MCF 10A (cell line): ENCODE results near the gene PPP2R2C. TPM values are rescaled to one million over a fixed set of nuclear protein-coding genes. Genes with fewer than 3 reads are reported as not detected.
A peak's percentile ranks its signal among the peaks of the same experiment; 100 is the strongest.

Experiments
- BruUV-seq: library from RNA; stranded (reverse); fragments of 400-500 nt; replicated peaks from 2 replicates; lab custom pipeline; 2021; lab: Mats Ljungman, UMichigan
- CTCF ChIA-PET: fragments of 300-600 bp; sonication (Branson Sonifier 250); formaldehyde crosslinking; extraction: SDS; loops from one replicate; lab custom pipeline; 2021; ENCODE audit warnings: antibody characterized with exemption, inconsistent platforms; lab: Yijun Ruan, JAX
- POLR2A ChIA-PET: fragments of 300-600, 350-650 bp; sonication (Branson Sonifier 250); formaldehyde crosslinking; extraction: SDS; loops from one replicate; lab custom pipeline; 2020; ENCODE audit warnings: antibody characterized with exemption, inconsistent platforms; lab: Yijun Ruan, JAX
- DNase-seq: peaks from one replicate; pipeline ENCODE4 v3.0.0-alpha.2; 2018; ENCODE audit not compliant: unreplicated experiment
- H3K27ac Mint-ChIP-seq: one replicate; pipeline ENCODE4 v1.8.0; 2022; ENCODE audit warnings: mild to moderate bottlenecking, low read depth, mixed read lengths; ENCODE audit not compliant: unreplicated experiment
- H3K27me3 Mint-ChIP-seq: one replicate; pipeline ENCODE4 v1.8.0; 2022; ENCODE audit warnings: mixed read lengths; ENCODE audit not compliant: insufficient read depth, unreplicated experiment
- H3K36me3 Mint-ChIP-seq: one replicate; pipeline ENCODE4 v1.8.0; 2022; ENCODE audit warnings: mild to moderate bottlenecking, moderate library complexity, mixed read lengths; ENCODE audit not compliant: insufficient read depth, unreplicated experiment
- H3K4me1 Mint-ChIP-seq: one replicate; pipeline ENCODE4 v1.8.0; 2022; ENCODE audit warnings: mixed read lengths; ENCODE audit not compliant: insufficient read depth, unreplicated experiment
- H3K4me3 Mint-ChIP-seq: one replicate; pipeline ENCODE4 v1.8.0; 2022; ENCODE audit warnings: mild to moderate bottlenecking, moderate library complexity, mixed read lengths; ENCODE audit not compliant: unreplicated experiment
- H3K9me3 Mint-ChIP-seq: one replicate; pipeline ENCODE4 v1.8.0; 2022; ENCODE audit warnings: mixed read lengths; ENCODE audit not compliant: unreplicated experiment
- intact Hi-C: fragments of 100-400 bp; cut with micrococcal nuclease; formaldehyde crosslinking; loops from 2 replicates; pipeline ENCODE4 v1.14.1; 2022
- total RNA-seq: library from RNA; stranded (reverse); gene quantifications from 2 replicates; pipeline ENCODE4 v1.2.3, GENCODE V29; 2022
- TF ChIP-seq, protein P1 (sequence below): fragments of 200-600 bp; IDR thresholded peaks from one replicate; pipeline ENCODE4 v1.8.0; 2022; ENCODE audit warnings: antibody characterized with exemption, mild to moderate bottlenecking; ENCODE audit not compliant: unreplicated experiment

The PPP2R2C gene
- total RNA-seq, 1 experiment from 2014 or later, result 3.6 TPM

DNA sequence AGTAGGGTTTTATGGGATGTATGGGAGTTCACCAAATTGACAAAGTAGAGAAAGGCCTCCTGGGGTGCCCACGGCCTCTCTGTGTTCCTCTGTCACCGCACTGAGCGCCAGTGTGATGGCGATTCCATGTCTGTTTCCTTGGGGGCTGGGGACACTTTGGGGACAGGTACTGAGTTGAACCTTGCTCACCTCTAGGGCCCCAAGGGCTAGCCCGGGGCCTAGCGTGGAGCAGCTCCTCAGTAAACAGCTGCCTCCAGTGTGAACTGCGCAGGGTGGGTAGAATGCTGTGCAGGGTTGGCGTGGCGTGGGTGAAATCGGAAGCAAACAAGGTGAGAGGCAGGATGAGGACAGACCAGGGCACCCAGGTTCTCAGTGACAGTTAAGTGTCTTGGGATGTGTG is 97.8 kb downstream of the PPP2R2C start:
- POLR2A ChIA-PET, result no interaction called here
- no peaks in the 10 kb centered on the region for H3K9me3 Mint-ChIP-seq
- CTCF ChIA-PET, result interaction anchor here (0.6 kb wide), 2 partner anchors 124 to 471 kb away, joined by 3 read pairs; no protein-coding TSS in a partner anchor
- TF ChIP-seq, protein P1, sequence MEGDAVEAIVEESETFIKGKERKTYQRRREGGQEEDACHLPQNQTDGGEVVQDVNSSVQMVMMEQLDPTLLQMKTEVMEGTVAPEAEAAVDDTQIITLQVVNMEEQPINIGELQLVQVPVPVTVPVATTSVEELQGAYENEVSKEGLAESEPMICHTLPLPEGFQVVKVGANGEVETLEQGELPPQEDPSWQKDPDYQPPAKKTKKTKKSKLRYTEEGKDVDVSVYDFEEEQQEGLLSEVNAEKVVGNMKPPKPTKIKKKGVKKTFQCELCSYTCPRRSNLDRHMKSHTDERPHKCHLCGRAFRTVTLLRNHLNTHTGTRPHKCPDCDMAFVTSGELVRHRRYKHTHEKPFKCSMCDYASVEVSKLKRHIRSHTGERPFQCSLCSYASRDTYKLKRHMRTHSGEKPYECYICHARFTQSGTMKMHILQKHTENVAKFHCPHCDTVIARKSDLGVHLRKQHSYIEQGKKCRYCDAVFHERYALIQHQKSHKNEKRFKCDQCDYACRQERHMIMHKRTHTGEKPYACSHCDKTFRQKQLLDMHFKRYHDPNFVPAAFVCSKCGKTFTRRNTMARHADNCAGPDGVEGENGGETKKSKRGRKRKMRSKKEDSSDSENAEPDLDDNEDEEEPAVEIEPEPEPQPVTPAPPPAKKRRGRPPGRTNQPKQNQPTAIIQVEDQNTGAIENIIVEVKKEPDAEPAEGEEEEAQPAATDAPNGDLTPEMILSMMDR, result no peak
- BruUV-seq, result no TSS peak
- no peak overlapping the region for H3K4me3 Mint-ChIP-seq
- H3K4me1 Mint-ChIP-seq, result no peaks in the 10 kb centered on the region
- intact Hi-C loops, result no loop called here
- no peaks in the 10 kb centered on the region for H3K36me3 Mint-ChIP-seq
- H3K27me3 Mint-ChIP-seq, result no peaks in the 10 kb centered on the region
- H3K27ac Mint-ChIP-seq, result no peak overlapping the region
- DNase-seq, result no peak

DNA sequence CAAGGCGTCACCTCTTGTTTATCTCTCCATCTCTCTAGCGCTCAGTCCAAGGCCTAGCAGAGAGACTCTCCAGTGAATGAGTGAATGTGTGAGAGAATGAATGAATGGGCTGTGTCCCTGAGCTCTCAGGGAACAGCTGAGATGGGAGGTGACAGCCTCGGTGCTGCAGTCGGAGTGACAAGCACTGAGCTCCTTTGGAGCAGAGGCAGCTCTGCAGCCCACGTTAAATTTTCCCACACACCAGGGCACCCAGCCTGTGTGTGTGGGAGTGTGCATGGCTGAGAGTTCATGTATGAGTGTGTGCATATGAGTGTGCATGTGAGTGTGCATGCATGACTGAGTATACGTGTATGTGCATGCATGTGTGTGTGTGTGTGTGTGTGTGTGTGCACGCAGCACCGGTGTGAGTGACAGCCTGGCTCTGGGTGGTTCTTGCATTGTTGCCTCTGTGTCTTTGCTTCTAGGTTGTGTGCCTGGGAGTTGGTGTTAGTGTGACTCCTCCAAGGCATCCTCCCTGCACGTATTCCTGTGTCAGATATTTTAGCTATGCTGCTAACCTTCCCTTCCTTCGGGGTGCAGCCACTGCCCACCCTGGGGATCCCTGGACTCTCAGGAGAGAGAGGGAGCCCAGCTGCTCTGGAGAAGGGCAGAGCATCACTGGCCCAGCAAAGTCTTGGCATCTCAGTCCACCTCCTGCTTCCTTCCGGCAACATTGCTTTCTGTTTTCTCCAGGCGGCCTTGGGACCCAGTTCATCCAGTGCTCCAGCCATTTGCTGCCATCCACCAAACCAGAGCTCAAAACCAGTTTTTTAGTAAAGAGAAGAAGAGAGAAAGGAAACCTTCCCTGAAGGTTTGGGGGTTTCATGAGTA is 98.6 kb downstream of the PPP2R2C start:
- H3K27ac Mint-ChIP-seq, result no peak overlapping the region
- intact Hi-C loops, result no loop called here
- no peaks in the 10 kb centered on the region for H3K9me3 Mint-ChIP-seq
- H3K36me3 Mint-ChIP-seq, result no peaks in the 10 kb centered on the region
- no TSS peak for BruUV-seq
- DNase-seq, result no peak
- H3K4me1 Mint-ChIP-seq, result no peaks in the 10 kb centered on the region
- TF ChIP-seq, protein P1, result no peak
- CTCF ChIA-PET, result interaction anchor here (0.6 to 1.5 kb wide), 4 partner anchors 9 to 472 kb away, joined by 3 to 7 read pairs (median 4); no protein-coding TSS in a partner anchor
- H3K27me3 Mint-ChIP-seq, result peaks cover 4% of the 10 kb centered on the region
- POLR2A ChIA-PET, result no interaction called here
- H3K4me3 Mint-ChIP-seq, result no peak overlapping the region

DNA sequence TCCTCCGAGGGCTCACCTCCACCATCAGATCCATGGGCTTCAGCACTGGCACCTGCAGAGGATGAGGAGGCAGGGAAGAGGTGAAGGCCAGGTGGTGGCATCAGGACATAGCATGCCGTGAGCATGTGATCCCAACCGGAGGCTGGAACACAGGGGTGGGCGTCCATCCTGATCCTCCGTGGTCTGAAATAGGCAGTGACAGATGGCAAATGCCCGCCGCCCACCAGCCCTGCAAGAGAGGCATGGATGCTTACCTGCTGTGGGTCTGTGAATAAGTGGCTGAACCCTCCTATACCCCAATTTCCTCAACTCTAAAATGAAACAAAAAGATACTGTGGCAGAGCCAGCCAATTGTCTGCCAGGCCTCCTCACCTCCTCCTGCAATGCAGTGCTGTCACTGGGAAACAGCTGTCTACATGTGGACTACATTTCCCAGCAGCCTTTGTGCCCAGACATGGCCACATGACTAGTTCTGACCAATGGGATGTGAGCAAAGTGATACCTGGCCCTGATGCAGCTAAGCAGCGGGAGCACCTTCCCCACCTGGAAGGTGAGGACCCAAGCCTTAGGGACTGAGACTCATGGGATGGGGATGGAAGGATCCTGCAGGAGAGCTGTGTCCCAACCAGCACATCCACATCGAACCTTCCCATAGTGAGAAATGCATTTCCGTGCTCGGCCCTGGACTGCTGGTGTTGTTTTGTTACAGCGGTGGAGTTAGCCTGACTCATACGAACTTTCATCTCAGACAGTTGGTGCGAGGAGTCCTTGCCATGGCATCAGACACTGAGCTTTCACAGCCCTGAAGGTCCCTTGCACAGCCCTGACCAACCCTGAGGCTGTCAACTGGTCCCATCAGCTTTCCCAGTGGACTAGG is 99.5 kb downstream of the PPP2R2C start:
- Mint-ChIP-seq H3K27ac (no peak overlapping the region), H3K4me3 (no peak overlapping the region), H3K9me3 (no peaks in the 10 kb centered on the region), H3K36me3 (no peaks in the 10 kb centered on the region), H3K4me1 (no peaks in the 10 kb centered on the region), H3K27me3 (peaks cover 13% of the 10 kb centered on the region)
- intact Hi-C loops, result no loop called here
- CTCF ChIA-PET, result interaction anchor here (1.1 to 1.5 kb wide), 2 partner anchors 8 to 29 kb away, joined by 4 to 7 read pairs; no protein-coding TSS in a partner anchor
- BruUV-seq, result no TSS peak
- POLR2A ChIA-PET, result no interaction called here
- TF ChIP-seq, protein P1, result no peak
- peak; percentile 55 for DNase-seq

DNA sequence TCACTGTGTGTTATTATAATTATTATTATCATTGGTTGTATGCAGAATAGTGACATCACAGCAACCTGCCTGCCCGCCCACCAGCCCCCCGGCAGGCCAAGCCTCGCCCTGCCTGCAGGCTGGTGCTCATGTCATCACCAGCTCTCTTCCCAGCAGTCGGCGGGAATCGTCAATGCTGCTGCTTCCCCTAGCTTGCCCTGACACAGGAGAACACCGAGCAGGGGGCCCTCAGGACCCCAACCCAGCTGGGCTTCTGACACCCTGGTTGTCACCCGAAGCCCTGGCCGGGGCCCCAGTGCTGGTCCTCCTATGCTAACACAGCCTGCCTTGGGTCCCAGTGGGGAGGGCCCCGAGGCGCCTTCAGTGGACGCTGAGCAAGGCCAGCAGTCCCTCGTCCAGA is 100.6 kb downstream of the PPP2R2C start:
- CTCF ChIA-PET, result interaction anchor here (1.1 kb wide), 1 partner anchor 176 kb away, joined by 3 read pairs; no protein-coding TSS in a partner anchor
- POLR2A ChIA-PET, result no interaction called here
- no peak overlapping the region for H3K4me3 Mint-ChIP-seq
- BruUV-seq, result no TSS peak
- H3K36me3 Mint-ChIP-seq, result no peaks in the 10 kb centered on the region
- intact Hi-C loops, result no loop called here
- H3K27ac Mint-ChIP-seq, result no peak overlapping the region
- peaks cover 16% of the 10 kb centered on the region for H3K27me3 Mint-ChIP-seq
- TF ChIP-seq, protein P1, result no peak
- no peaks in the 10 kb centered on the region for H3K9me3 Mint-ChIP-seq
- H3K4me1 Mint-ChIP-seq, result no peaks in the 10 kb centered on the region
- DNase-seq, result no peak
